Spleen (tissue), 7 donors: ENCODE results near the gene CHCHD3.

Experiments
- POLR2A ChIP-seq, 3 donors: fragments of 450-650 bp; IDR thresholded peaks; one replicate each; pipeline ENCODE4 v1.5.1; 2017; ENCODE audit warnings: antibody characterized with exemption in 3 of 3, mild to moderate bottlenecking in 1 of 3
- POLR2AphosphoS5 ChIP-seq, 3 donors: sonication (generic); formaldehyde crosslinking; IDR thresholded peaks; one replicate each; pipeline ENCODE4 v1.5.1; 2017; ENCODE audit warnings: antibody characterized with exemption in 3 of 3
- TF ChIP-seq, protein P1 (sequence below), 11 experiments: fragments of 200-600 bp in 7 of 11; fragments of 450-650 bp in 4 of 11; sonication (generic) in 4 of 11; IDR thresholded peaks in 8 of 11; conservative IDR thresholded peaks in 3 of 11; 1 replicate in 7 of 11; 2 replicates in 4 of 11; pipeline versions ENCODE4 v1.4.0 to v1.8.0; 2016 to 2021; ENCODE audit warnings: antibody characterized with exemption in 11 of 11, inconsistent platforms in 4 of 11, mild to moderate bottlenecking in 1 of 11
- donor health status: DM: no; HTN: no; CAD: no; lungs with moderate emphysema.
- donor health status: DM: no; HTN: no; CAD: no.
- donor health status: DM: no; HTN: no; CAD: no.

DNA sequence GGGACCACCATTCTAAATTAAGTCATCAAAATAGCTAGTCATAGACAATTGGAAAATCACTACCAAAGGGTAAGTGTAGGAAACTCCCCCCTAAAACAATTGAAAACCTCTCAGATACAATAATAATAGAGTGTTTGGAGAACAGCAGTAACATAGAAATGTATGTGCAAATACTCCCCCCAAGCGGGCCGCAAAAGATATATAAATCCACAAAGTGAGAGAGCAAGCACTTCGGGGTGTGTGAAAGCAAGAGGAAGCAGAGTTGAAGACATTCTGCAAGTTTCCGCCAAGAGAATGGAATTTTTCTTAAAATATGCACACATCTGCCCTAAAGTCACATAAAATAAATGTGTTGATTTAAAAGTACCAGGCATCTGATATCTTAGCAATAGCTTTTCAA lies 33.3 kb downstream of the CHCHD3 start:
- TF ChIP-seq, protein P1, sequence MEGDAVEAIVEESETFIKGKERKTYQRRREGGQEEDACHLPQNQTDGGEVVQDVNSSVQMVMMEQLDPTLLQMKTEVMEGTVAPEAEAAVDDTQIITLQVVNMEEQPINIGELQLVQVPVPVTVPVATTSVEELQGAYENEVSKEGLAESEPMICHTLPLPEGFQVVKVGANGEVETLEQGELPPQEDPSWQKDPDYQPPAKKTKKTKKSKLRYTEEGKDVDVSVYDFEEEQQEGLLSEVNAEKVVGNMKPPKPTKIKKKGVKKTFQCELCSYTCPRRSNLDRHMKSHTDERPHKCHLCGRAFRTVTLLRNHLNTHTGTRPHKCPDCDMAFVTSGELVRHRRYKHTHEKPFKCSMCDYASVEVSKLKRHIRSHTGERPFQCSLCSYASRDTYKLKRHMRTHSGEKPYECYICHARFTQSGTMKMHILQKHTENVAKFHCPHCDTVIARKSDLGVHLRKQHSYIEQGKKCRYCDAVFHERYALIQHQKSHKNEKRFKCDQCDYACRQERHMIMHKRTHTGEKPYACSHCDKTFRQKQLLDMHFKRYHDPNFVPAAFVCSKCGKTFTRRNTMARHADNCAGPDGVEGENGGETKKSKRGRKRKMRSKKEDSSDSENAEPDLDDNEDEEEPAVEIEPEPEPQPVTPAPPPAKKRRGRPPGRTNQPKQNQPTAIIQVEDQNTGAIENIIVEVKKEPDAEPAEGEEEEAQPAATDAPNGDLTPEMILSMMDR (IDR thresholded peaks at IDR 0.05 in 8 of 11, conservative IDR thresholded peaks at IDR 0.05 in 3 of 11) = no peak
- TF ChIP-seq POLR2A (IDR thresholded peaks at IDR 0.05) = no peak
- TF ChIP-seq POLR2AphosphoS5 (IDR thresholded peaks at IDR 0.05) = no peak
